Suprapubic skin (tissue), 4 donors: ENCODE results near the gene NGFR. TPM values are rescaled to one million over a fixed set of nuclear protein-coding genes. Genes with fewer than 3 reads are reported as not detected.
A peak's percentile ranks its signal among the peaks of the same experiment; 100 is the strongest.

Experiments used
- DNase-seq, 2 donors: peaks; one replicate each; pipeline ENCODE4 v3.0.0-alpha.2; 2019; ENCODE audit warnings: low spot score in 2 of 2
- H3K27ac ChIP-seq: fragments of 200-600 bp; sonication (generic); one replicate; pipeline ENCODE4 v1.5.1; 2019
- H3K27me3 ChIP-seq: fragments of 200-600 bp; sonication (generic); one replicate; pipeline ENCODE4 v1.5.1; 2019
- H3K36me3 ChIP-seq: fragments of 200-600 bp; sonication (generic); one replicate; pipeline ENCODE4 v1.5.1; 2019
- H3K4me1 ChIP-seq: fragments of 200-600 bp; sonication (generic); one replicate; pipeline ENCODE4 v1.5.1; 2019
- H3K4me3 ChIP-seq: fragments of 200-600 bp; sonication (generic); one replicate; pipeline ENCODE4 v1.5.1; 2019; ENCODE audit warnings: mild to moderate bottlenecking
- H3K9me3 ChIP-seq: fragments of 200-600 bp; sonication (generic); one replicate; pipeline ENCODE4 v1.5.1; 2019
- EP300 ChIP-seq: sonication (generic); formaldehyde crosslinking; IDR thresholded peaks from one replicate; pipeline ENCODE4 v1.6.1; 2017; ENCODE audit warnings: antibody characterized with exemption
- POLR2A ChIP-seq, 2 donors: fragments of 450-650 bp; IDR thresholded peaks; one replicate each; pipeline ENCODE4 v1.6.1; 2017; ENCODE audit warnings: antibody characterized with exemption in 2 of 2, mild to moderate bottlenecking in 2 of 2, moderate library complexity in 2 of 2
- POLR2AphosphoS5 ChIP-seq, 3 donors: sonication (generic); formaldehyde crosslinking; IDR thresholded peaks; one replicate each; pipeline ENCODE4 v1.6.1; 2017; ENCODE audit warnings: antibody characterized with exemption in 3 of 3
- WGBS: methylation state at CpG from one replicate; pipeline ENCODE4 v1.1.5; 2018; 5-methylcytosine and 5-hydroxymethylcytosine counted together
- total RNA-seq, 4 donors: library from RNA; depleted of rRNA; stranded (reverse); fragments of >200 nt; gene quantifications; one replicate each; pipeline ENCODE4 v1.1.0, GENCODE V29; 2016
- TF ChIP-seq, protein P1 (sequence below), 2 donors: fragments of 200-600 bp in 1 of 2; fragments of 450-650 bp in 1 of 2; sonication (generic) in 1 of 2; IDR thresholded peaks; one replicate each; pipeline ENCODE4 v1.5.1; 2016 to 2019; ENCODE audit warnings: antibody characterized with exemption in 2 of 2, mild to moderate bottlenecking in 1 of 2, moderate library complexity in 1 of 2

The NGFR gene
- total RNA-seq, 4 donors from 2014 or later, result 18.1 to 26.8 (median 22.0) TPM

DNA sequence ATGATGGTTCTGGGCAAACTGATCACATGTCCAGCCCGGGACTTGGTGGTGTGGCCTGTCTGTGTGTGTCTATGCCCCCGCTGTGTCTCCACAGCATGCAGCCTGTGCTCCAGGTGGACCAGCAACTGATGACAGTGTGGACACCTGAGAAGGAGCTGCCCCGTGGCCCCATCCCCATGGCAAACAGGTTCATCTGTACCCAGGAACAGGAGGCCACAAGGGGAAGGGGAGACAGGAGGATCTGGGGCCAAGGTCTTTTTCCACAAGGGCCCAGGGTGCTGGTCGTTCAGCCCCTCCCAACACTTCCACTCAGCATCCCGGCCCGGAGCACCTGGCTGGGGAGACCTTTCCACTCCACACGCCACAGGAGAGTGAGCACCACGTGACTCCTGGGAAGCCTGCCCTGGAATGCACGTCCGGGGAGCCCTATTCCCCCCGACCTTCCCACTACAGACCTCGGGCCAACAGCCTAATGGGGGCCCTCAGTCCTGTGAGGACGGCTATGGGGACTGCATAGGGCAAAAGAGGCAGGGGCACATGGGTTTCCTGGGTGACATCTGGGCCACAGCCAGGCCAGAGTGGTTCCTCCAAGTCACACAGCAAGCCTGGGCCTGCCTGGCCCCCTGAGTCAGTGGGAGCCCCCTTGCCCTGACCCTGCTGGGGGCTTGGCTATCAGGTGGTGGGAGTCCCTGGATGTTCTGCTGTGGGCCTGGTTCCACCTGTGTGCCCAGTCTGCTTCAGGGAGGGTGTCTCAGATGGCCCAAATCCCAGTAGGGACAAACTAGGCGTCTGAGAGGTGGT lies 59.8 kb downstream of the NGFR start:
- no peak overlapping the region for H3K27ac ChIP-seq
- TF ChIP-seq EP300 (no peak), POLR2A (IDR thresholded peaks at IDR 0.05) (no peak), POLR2AphosphoS5 (IDR thresholded peaks at IDR 0.05) (no peak)
- TF ChIP-seq, protein P1, sequence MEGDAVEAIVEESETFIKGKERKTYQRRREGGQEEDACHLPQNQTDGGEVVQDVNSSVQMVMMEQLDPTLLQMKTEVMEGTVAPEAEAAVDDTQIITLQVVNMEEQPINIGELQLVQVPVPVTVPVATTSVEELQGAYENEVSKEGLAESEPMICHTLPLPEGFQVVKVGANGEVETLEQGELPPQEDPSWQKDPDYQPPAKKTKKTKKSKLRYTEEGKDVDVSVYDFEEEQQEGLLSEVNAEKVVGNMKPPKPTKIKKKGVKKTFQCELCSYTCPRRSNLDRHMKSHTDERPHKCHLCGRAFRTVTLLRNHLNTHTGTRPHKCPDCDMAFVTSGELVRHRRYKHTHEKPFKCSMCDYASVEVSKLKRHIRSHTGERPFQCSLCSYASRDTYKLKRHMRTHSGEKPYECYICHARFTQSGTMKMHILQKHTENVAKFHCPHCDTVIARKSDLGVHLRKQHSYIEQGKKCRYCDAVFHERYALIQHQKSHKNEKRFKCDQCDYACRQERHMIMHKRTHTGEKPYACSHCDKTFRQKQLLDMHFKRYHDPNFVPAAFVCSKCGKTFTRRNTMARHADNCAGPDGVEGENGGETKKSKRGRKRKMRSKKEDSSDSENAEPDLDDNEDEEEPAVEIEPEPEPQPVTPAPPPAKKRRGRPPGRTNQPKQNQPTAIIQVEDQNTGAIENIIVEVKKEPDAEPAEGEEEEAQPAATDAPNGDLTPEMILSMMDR (IDR thresholded peaks at IDR 0.05), result no peak

DNA sequence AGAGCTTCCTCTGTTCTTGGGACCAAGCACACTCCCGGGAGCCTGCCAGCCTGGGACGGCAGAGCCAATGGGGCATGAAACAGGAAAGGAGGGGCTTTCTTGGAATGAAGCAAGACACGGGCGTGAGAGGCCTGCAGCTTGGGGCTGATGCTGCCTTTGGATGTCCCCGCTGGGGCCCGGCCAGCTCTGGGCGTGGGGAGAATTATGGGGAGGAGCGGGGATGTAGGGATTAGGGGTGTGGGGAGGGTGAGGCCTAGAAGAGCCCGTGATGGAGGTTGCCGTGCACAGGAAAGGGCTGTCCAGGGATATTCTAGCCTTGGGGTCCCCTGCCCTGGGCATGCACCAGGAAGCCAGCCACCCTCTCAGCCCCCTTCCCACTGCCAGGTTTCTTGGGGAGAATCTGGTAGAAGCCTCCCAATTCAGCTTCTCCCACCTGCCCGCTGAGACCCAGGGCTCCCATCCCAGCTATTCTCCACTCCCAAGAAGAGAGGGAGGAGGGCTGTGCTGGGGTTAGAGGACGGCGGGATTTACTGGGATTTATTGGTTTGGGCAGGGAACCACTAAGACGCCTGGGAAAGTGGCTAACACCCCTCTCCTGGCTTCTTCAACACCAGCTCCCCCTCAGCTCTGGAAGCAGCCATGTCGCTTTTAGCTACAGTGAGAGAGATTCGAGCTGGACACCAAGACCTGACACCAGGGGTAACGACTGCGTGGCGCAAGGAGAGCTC lies 60.6 kb downstream of the NGFR start:
- no peak overlapping the region for H3K27ac ChIP-seq
- no peaks in the 10 kb centered on the region for H3K9me3 ChIP-seq
- peak; percentile 60 to 75 for DNase-seq
- no peak for TF ChIP-seq POLR2A (IDR thresholded peaks at IDR 0.05)
- 65% methylated on average over 17 of the region's 19 CpGs for WGBS
- no peak overlapping the region for H3K4me3 ChIP-seq
- peaks cover 4% of the 10 kb centered on the region for H3K27me3 ChIP-seq
- no peaks in the 10 kb centered on the region for H3K36me3 ChIP-seq
- H3K4me1 ChIP-seq, result peaks cover 25% of the 10 kb centered on the region

More for the DNA sequence above, 59.8 kb downstream of the NGFR start:
- H3K4me3 ChIP-seq, result no peak overlapping the region
- H3K36me3 ChIP-seq, result no peaks in the 10 kb centered on the region
- peak; percentile 49 to 60 for DNase-seq
- no peaks in the 10 kb centered on the region for H3K9me3 ChIP-seq
- 71% methylated on average over 6 of the region's 14 CpGs for WGBS
- H3K4me1 ChIP-seq, result peaks cover 25% of the 10 kb centered on the region
- peaks cover 4% of the 10 kb centered on the region for H3K27me3 ChIP-seq

DNA sequence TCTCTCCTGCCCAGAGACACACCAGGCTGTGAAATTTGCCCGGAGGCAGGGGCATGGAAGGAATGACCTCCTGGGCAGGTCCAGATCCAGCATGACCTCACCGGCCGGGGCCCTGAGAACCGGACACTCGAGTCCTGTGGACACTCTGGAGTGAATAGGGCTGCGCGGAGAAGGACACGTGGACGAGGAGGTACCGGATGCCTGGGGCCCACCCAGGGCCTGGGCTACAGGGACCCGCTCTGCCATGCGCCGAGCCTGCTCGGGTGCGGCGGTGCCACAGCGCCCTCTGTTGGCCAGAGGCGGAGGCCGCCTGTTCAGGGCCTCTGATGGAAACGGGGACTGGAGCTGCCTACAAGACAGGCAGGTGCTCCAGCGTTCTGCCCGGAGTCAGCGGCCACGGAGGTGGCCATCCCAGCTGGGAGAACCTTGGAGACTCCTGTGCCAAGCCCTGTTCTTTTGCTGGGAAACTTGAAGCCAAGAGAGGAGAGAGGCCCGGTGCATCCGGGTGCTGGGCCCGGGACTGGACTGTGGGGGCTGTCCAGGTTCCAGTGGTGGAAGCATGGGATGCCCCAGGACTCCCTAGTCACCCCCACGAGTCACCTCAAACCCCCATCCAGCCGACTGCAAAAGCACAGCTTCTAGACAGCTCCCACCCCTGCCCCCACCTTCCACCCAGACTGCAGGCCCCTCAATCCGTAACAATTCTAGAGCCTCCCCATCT lies 61.3 kb downstream of the NGFR start:
- H3K27ac ChIP-seq, result no peak overlapping the region
- peak; percentile 77 to 85 for DNase-seq
- TF ChIP-seq, protein P1 (IDR thresholded peaks at IDR 0.05), result peak; percentile 82 to 97
- TF ChIP-seq POLR2AphosphoS5 (IDR thresholded peaks at IDR 0.05), result no peak
- H3K4me1 ChIP-seq, result peaks cover 25% of the 10 kb centered on the region
- WGBS, result 23% methylated on average over 13 of the region's 30 CpGs
- H3K27me3 ChIP-seq, result peaks cover 4% of the 10 kb centered on the region
- H3K4me3 ChIP-seq, result no peak overlapping the region
- H3K9me3 ChIP-seq, result no peaks in the 10 kb centered on the region
- no peaks in the 10 kb centered on the region for H3K36me3 ChIP-seq

DNA sequence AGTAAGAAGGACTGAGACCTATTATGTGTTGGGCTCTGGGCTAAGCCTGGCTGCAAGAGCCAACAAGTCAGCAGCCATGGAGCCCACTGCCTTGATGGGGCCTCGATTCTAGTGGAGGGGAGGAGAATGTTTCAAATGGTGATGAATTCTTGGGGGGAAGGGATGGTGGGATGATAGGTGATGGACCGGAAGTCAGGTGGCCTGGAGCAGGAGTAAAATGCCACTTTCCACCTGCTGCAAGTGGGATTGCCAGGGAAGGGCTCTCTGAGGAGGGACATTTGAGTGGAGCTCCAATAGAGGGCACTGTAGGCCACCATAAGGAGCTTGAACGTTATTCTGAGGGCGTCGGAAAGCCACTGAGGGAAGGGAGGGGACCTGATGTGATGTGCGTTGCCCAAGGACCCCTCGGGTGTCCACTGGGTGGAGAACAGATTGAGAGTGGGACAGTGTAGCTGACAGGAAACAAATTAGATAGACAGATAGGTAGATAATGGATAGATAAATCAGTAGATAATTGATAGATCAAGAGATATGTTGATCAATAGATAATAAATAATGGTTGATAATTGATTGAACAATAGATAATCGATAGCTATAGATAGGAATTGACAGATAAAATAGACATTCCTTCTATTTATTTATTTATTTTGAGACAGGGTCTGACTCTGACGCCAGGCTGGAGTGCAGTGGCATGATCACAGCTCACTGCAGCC lies 62.4 kb downstream of the NGFR start:
- H3K4me1 ChIP-seq, result peaks cover 21% of the 10 kb centered on the region
- 24% methylated on average over 9 of the region's 9 CpGs for WGBS

More for the DNA sequence above, 62.4 kb downstream of the NGFR start:
- Histone ChIP-seq H3K4me3 (no peak overlapping the region), H3K36me3 (no peaks in the 10 kb centered on the region), H3K9me3 (no peaks in the 10 kb centered on the region), H3K27me3 (peaks cover 4% of the 10 kb centered on the region), H3K27ac (no peak overlapping the region)
- DNase-seq, result peak; percentile 38 to 56
- TF ChIP-seq, protein P1 (IDR thresholded peaks at IDR 0.05), result peak in 1 of 2 donors; percentile 56
- no peak for TF ChIP-seq POLR2AphosphoS5 (IDR thresholded peaks at IDR 0.05)

Other genes starting within 250 kb of the NGFR start
- 100 to 1,000 TPM in 1 of 4 donors, 10 to 100 TPM in 3; 76.6 to 148 (median 83.2) TPM for gene ZNF652, start 133.0 kb upstream of the NGFR start, total RNA-seq
- gene PHB1, start 80.4 kb upstream of the NGFR start, total RNA-seq, result 10 to 100 TPM; 63.8 to 92.5 (median 86.4) TPM
- 1 to 10 TPM; 1.3 to 5.0 (median 1.5) TPM for gene NXPH3, start 80.6 kb downstream of the NGFR start, total RNA-seq
- 10 to 100 TPM; 26.1 to 59.3 (median 41.7) TPM for gene SPOP, start 182.8 kb downstream of the NGFR start, total RNA-seq
- 10 to 100 TPM; 28.8 to 42.9 (median 37.6) TPM for gene SLC35B1, start 212.7 kb downstream of the NGFR start, total RNA-seq